Measurements from ENCODE around the gene DPF1. TPM values are rescaled to one million over a fixed set of nuclear protein-coding genes. Genes with fewer than 3 reads are reported as not detected.
A peak's percentile ranks its signal among the peaks of the same experiment; 100 is the strongest.

Gene DPF1
- total RNA-seq, 3 donors from 2014 or later (not counting 1 experiment from before 2014, with no cell fraction given) = not detected

- Histone ChIP-seq H3K4me3 (ENCODE audit: low read length) (no peak overlapping the region), H3K27me3 (ENCODE audit: control insufficient read depth, insufficient read depth, low read length) (no peaks in the 10 kb centered on the region), H3K36me3 (ENCODE audit: control insufficient read depth, insufficient read depth, low read length) (no peaks in the 10 kb centered on the region), H3K9me3 (ENCODE audit: control insufficient read depth, insufficient read depth, low read length) (no peaks in the 10 kb centered on the region), H3K4me1 (ENCODE audit: control insufficient read depth, insufficient read depth, low read length) (peaks cover 18% of the 10 kb centered on the region), H3K27ac (ENCODE audit: low read length) (no peak overlapping the region)
- WGBS (ENCODE audit: insufficient coverage) = 91% methylated on average over 12 of the region's 12 CpGs
- H3K9me3 Mint-ChIP-seq = no peaks in the 10 kb centered on the region
- peaks cover 12% of the 10 kb centered on the region in 2 donors for H3K4me1 Mint-ChIP-seq
- H3K27ac Mint-ChIP-seq = no peak overlapping the region
- no peak for TF ChIP-seq CTCF (IDR thresholded peaks at IDR 0.05)
- DNase-seq (no peak), ATAC-seq (no peak)
- intact Hi-C loops (cut with micrococcal nuclease) = no loop called here
- no peaks in the 10 kb centered on the region for H3K36me3 Mint-ChIP-seq
- H3K4me3 Mint-ChIP-seq = no peak overlapping the region
- peaks cover 23 to 31% of the 10 kb centered on the region in 2 donors for H3K27me3 Mint-ChIP-seq (ENCODE audit: low read depth in 2 of 2)
Measured at GRCh38 chr19:38265921-38266429, 42.0 kb upstream of the DPF1 start.

DNA sequence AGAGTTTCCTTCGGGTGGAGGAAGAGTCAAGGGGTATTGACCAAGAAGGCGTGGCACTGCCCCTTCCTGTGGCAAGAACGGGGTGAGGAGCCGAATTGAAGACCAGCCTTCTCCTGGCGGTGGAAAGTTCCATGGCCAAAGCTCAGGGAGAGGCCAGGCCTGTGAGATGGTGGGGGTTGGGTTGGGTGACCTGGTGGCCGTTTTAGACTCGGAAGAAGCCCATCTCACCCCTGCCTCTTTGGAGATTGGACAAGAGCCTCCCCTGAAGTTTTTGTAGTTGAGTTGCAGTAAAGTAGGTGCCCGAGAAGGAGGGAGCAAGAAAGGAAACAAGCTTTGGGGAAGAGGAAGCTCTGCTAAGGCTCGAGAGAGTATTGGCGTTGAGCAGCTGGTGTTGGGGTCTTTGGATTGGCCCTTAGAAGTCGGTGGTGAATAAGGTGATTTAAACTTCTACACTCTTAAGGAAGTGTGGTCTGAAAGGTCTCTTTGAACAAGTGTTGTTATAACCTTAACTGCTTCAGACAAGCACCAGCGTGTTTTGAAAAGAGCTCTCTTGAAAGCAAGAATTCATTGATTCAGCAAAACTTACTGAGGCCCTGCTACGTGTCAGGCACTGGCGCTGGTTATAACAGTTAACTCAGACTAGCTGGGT is 41.3 kb upstream of the DPF1 start:
- WGBS (ENCODE audit: insufficient coverage) = 18% methylated on average over 13 of the region's 14 CpGs
- ATAC-seq (no peak), DNase-seq (peak in 1 of 2 donors; percentile 49)
- Histone ChIP-seq H3K36me3 (ENCODE audit: control insufficient read depth, insufficient read depth, low read length) (no peaks in the 10 kb centered on the region), H3K27me3 (ENCODE audit: control insufficient read depth, insufficient read depth, low read length) (no peaks in the 10 kb centered on the region), H3K27ac (ENCODE audit: low read length) (peak overlapping the region; percentile 70), H3K9me3 (ENCODE audit: control insufficient read depth, insufficient read depth, low read length) (no peaks in the 10 kb centered on the region), H3K4me1 (ENCODE audit: control insufficient read depth, insufficient read depth, low read length) (peaks cover 18% of the 10 kb centered on the region), H3K4me3 (ENCODE audit: low read length) (peak overlapping the region; percentile 55)
- TF ChIP-seq CTCF (IDR thresholded peaks at IDR 0.05) = no peak
- H3K9me3 Mint-ChIP-seq = no peaks in the 10 kb centered on the region
- intact Hi-C loops (cut with micrococcal nuclease) = no loop called here
- H3K4me3 Mint-ChIP-seq = peak overlapping the region; percentile 80
- peaks cover 23 to 31% of the 10 kb centered on the region in 2 donors for H3K27me3 Mint-ChIP-seq (ENCODE audit: low read depth in 2 of 2)
- no peak overlapping the region for H3K27ac Mint-ChIP-seq
- H3K4me1 Mint-ChIP-seq = peaks cover 12% of the 10 kb centered on the region in 2 donors
- no peaks in the 10 kb centered on the region for H3K36me3 Mint-ChIP-seq

DNA sequence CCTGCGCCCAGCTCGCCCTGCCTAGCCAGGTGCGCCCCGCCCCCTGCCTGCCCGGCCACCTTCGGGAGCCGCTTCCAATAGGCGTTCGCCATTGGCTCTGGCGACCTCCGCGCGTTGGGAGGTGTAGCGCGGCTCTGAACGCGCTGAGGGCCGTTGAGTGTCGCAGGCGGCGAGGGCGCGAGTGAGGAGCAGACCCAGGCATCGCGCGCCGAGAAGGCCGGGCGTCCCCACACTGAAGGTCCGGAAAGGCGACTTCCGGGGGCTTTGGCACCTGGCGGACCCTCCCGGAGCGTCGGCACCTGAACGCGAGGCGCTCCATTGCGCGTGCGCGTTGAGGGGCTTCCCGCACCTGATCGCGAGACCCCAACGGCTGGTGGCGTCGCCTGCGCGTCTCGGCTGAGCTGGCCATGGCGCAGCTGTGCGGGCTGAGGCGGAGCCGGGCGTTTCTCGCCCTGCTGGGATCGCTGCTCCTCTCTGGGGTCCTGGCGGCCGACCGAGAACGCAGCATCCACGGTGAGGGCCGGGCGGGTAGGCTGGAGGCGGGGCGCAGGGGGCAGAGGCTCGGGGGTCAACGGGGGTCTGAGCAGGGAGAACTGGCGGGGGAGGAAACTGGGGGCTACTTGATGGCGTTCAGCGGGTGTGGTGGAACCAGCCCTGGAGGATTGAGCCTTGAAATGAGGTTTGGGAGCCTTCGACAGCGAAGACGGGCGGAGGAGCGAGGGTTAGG is 40.6 kb upstream of the DPF1 start, which contains the start of gene SPINT2:
SPINT2 (plus strand) TSS at position 88 of the 727 bp plus-strand sequence; CDS start at position 408, 320 bp downstream.
- Mint-ChIP-seq H3K36me3 (no peaks in the 10 kb centered on the region), H3K27ac (peak within 1 kb of the TSS in 1 of 2 donors; percentile 55), H3K4me1 (peaks cover 12% of the 10 kb centered on the region in 2 donors), H3K4me3 (peak within 1 kb of the TSS; percentile 80), H3K9me3 (no peaks in the 10 kb centered on the region), H3K27me3 (ENCODE audit: low read depth in 2 of 2) (peaks cover 23 to 31% of the 10 kb centered on the region in 2 donors)
- 2% methylated on average over 78 of the region's 78 CpGs for WGBS (ENCODE audit: insufficient coverage)
- no peaks in the 10 kb centered on the region for H3K36me3 ChIP-seq (ENCODE audit: control insufficient read depth, insufficient read depth, low read length)
- ATAC-seq (peak; percentile 33 to 49 (median 40)), DNase-seq (peak in 1 of 2 donors; percentile 75)
- intact Hi-C loops (cut with micrococcal nuclease) = no loop called here
- peak within 1 kb of the TSS; percentile 70 for H3K27ac ChIP-seq (ENCODE audit: low read length)
- H3K9me3 ChIP-seq (ENCODE audit: control insufficient read depth, insufficient read depth, low read length) = no peaks in the 10 kb centered on the region
- TF ChIP-seq CTCF (IDR thresholded peaks at IDR 0.05) = no peak
- peaks cover 18% of the 10 kb centered on the region for H3K4me1 ChIP-seq (ENCODE audit: control insufficient read depth, insufficient read depth, low read length)
- H3K4me3 ChIP-seq (ENCODE audit: low read length) = peak within 1 kb of the TSS; percentile 55
- no peaks in the 10 kb centered on the region for H3K27me3 ChIP-seq (ENCODE audit: control insufficient read depth, insufficient read depth, low read length)
